NCI-H226 (cell line): ENCODE measurements around the gene MIA.
"Not testable (repeated sequence)": the region's sequence is repeated elsewhere in the genome, so short reads cannot be mapped to it uniquely, and the experiment has no call there.

ENCODE experiments used
- DNase-seq: peaks from one replicate; pipeline ENCODE4 v3.0.0-alpha.2; 2015

The MIA gene

DNA sequence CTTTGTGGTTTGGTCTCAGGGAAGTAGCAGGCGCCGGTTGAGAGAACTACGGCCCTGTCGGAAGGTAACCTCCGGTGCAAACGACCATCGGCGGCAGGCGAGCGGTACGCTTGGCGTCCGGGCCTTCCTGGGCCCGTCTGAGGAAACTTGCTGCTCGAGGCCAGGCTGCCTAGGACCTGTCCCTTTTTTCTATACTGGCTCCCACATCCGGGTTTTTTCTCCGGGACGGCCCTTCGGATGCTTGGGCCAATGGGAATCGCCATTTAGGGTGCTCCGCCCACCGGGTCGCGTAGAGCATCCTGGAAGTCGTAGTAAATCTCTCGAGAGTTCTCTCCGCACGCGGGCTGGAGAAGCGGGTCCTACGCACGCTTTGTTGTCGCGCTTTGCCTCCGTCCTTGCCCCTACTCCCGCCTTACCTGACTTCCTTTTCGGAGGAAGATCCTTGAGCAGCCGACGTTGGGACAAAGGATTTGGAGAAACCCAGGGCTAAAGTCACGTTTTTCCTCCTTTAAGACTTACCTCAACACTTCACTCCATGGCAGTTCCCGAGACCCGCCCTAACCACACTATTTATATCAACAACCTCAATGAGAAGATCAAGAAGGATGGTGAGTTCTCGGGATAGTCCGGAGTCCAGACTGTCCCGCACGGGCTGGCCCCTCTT lies 24.3 kb upstream of the MIA start, which contains the start of gene SNRPA:
Gene SNRPA, plus strand, starts transcription at position 330 of the 664 bp plus-strand sequence. Its CDS starts 206 bp downstream, at position 536.
- DNase-seq = peak; percentile 93

DNA sequence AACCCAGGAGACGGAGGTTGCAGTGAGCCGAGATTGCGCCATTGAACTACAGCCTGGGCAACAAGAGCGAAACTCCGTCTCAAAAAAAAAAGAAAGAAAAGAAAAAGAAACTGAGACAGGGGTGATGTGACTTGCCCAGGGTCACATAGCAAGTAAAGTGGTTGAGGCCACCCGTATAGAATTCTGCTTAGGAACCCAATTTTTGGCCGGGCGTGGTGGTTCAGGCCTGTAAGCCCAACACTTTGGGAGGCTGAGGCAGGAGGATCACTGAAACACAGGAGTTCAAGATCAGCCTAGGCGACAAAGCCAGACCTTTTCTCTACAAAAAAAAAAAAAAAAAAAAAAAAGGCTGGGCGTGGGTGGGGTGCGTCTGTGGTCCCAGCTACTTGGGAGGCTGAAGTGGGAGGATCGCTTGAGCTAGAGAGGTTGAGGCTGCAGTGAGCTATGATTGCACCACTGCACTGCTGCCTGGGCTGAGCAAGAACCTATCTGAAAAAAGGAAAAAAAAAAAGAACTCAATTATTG lies 23.0 kb upstream of the MIA start:
- DNase-seq = no peak

DNA sequence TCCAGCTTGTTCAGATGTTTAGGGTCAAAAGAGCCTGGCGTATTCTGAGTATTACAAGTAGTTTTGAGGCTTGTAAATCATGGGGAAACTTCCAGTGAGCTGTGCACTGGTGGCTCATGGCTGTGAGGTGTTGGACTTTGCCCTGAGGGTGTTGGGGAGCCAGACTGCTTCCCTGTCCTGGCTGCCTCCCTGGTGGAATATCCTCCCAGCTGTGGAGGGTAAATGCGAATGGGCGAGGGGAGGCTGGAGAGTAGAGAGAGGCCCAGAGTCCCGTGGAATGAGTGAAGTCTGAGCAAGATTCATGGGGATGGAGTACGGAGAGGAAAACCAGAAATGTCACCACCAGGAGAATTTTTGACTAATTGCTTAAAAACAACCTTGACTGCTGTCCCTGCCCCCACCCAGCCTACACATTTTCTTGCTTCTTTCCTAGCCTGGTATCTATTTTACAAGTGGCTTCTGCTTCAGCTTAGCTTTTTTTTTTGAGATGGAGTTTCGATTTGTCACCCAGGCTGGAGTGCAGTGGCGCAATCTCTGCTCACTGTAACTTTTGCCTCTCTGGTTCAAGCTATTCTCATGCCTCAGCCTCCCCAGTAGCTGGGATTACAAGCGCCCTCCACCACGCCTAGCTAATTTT lies 20.6 kb upstream of the MIA start:
- no peak for DNase-seq

DNA sequence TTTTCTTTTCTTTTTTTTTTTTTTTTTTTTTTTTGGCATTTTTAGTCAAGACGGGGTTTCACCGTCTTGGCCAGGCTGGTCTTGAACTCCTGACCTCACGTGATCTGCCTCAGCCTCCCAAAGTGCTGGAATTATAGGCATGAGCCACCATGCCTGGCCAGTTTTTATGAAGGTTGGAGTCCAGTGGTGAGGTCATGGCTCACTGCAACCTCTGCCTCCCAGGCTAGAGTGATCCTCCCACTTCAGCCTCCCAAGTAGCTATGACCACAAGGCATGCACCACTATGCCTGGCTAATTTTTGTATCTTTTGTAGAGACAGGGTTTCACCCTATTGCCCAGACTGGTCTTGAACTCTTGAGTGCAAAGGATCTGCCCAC lies 20.1 kb upstream of the MIA start:
- DNase-seq = no peak

DNA sequence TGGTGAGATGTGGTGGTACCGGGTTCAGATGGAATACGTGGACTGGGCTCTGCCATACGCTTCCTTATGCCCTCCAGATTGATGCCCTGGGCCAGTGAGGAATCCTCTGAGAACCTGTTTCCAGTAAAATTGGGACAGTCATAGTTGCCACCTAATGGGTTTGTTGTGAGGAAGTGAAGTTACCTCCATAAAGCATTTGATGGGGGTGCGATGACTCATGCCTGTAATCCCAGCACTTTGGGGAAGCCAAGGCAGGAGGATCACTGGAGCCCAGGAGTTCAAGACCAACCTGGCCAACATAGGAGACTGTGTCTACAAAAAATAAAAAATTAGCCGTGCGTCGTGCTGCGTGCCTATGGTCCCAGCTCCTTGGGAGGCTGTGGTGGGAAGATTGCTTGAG lies 19.5 kb upstream of the MIA start:
- DNase-seq = no peak

DNA sequence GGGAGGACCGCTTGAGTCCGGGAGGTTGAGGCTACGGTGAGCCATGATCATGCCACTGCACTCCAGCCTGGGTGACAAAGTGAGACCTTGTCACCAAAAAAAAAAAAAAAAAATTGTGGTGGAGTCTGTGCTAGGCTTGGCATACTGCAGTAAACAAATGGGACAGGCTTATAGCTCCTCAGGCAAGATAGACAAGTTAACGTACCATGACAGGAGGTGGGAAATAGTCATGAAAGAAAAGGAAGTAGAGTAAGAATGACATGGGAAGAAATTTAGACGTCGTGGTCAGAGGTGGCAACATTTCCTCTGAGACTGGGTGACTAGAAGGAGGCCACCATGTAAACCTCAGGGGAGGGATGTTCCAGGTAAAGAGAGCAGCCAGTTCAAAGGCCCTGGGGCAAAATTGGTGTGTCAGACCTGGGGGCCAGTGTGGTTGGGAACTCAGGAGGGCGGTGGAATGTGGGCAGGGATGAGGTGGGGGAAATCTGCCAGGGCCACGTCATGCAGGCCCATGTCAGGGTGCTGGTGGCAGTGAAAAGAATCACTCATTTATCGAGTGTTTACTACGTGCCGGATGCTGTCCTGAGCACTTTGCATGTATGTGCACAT lies 18.7 kb upstream of the MIA start:
- no peak for DNase-seq

DNA sequence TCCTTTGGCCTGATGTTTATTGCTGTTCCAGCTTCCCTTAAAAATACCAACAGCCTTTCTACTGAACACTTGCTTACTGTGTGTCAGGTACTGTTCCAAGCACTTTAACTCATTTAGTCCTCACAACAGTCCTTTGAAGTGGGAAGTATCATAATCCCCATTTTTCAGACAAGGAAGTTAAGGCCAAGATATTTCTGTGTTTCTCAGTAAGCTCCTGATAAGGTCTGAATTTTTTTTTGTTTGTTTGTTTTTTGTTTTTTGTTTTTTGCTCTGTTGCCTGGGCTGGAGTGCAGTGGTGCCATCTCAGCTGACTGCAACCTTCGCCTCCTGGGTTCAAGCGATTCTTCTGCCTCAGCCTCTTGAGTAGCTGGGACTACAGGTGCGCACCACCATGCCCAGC lies 16.8 kb upstream of the MIA start:
- no peak for DNase-seq

DNA sequence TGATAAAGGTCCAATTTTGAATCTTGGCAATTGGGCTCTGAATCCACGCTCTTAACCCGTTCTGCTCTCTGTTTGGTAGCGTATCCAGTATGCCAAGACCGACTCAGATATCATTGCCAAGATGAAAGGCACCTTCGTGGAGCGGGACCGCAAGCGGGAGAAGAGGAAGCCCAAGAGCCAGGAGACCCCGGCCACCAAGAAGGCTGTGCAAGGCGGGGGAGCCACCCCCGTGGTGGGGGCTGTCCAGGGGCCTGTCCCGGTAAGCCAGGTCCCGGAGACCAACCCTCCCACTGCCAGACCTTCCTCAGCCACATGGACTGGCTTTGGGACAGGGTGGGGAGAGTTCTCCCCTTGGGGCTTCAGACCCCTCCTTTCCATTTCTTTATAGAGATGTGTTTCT lies 16.0 kb upstream of the MIA start:
- no peak for DNase-seq

DNA sequence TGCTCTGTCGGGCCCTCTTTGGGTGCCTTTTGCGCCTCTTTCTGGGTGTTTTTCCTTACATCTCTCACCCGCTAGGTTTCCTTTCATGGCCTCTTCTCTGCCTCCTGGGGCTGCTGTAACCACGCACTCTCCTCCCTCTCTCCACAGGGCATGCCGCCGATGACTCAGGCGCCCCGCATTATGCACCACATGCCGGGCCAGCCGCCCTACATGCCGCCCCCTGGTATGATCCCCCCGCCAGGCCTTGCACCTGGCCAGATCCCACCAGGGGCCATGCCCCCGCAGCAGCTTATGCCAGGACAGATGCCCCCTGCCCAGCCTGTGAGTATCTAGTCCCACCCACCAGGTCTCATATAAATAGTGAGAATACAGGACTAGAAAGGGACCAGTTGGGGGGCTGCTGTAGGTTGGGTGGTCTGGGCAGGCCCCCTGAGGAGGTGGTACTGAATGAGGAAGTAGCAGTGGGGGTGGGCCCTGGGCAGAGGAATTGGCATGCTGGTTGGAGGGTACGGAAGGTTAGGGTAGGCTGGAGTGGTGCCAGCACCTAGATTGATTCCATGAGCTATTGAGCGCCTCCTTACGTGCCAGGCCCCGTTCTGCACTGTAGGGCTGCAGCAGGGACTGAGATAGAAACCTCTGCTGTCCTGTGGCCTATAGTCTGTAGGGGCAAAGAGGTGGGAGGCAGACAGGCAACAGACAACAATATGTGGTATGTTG lies 12.4 kb upstream of the MIA start:
- DNase-seq = no peak

DNA sequence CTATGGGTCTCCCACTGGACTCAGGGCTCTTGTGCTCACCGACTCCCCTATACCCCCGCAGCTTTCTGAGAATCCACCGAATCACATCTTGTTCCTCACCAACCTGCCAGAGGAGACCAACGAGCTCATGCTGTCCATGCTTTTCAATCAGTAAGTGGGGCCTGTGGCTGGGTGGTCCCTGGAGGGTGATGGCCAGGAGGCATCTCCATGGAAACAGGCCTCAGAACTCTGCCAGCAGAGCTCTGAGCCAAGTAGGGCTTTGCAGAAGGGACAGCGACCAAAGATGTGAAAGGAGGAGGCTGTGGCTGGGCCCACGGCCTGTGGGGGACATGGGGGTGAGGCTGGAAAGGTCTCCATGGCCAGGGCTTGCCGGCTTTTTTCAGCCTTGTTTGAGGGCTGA lies 11.8 kb upstream of the MIA start:
- DNase-seq = no peak

DNA sequence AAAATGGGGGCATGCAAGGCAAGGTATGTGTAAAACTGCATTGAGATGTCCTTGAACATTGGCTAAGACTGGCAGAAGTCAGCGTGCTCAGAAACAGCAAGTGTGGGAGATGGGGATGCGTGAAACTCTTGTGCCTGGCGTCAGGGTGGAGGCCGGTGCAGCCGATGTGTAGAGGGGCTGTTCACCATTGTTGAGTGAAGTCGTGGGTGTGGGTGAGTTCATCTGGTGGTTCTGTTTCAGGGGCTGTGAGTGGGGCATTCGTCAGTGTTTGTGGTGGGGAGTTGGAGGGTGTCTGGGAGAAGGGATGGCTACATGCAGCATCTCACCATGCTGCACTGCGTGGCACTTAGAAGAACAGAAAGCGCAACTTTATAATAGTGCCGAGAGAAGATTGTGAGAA lies 11.4 kb upstream of the MIA start:
- no peak for DNase-seq

DNA sequence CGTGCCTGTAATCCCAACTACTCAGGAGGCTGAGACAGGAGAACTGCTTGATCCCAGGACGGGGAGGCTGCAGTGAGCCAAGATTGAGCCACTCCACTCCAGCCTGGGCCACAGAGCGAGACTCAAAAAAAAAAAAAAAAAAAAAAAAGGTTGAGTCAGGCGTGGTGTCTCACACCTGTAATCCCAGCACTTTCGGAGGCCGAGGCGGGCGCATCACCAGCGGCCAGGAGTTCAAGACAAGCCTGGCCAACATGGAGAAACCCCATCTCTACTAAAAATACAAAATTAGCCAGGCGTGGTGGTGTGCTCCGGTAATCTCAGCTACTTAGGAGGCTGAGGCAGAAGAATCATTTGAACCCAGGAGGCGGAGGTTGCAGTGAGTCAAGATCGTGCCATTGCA lies 8.9 kb upstream of the MIA start:
- not testable (repeated sequence) for DNase-seq

DNA sequence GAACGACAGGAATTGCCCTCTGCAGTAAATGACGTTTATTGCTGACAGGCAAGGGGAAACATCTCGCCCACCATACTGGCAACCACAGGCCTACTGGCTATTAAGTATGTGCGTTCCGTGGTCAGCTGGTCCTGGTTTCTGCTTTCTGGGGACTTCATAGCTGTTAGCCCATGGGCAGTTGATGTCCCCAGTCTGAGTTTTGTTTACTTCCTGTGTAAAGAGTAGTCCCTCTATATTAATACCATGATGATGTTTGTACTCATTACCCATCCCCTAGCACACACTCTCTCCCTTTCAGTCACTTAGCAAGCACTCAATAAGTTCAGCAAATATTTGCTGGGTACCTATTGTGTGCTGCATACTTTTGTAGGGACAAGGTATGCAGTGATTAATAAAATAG lies 6.5 kb upstream of the MIA start:
- no peak for DNase-seq

DNA sequence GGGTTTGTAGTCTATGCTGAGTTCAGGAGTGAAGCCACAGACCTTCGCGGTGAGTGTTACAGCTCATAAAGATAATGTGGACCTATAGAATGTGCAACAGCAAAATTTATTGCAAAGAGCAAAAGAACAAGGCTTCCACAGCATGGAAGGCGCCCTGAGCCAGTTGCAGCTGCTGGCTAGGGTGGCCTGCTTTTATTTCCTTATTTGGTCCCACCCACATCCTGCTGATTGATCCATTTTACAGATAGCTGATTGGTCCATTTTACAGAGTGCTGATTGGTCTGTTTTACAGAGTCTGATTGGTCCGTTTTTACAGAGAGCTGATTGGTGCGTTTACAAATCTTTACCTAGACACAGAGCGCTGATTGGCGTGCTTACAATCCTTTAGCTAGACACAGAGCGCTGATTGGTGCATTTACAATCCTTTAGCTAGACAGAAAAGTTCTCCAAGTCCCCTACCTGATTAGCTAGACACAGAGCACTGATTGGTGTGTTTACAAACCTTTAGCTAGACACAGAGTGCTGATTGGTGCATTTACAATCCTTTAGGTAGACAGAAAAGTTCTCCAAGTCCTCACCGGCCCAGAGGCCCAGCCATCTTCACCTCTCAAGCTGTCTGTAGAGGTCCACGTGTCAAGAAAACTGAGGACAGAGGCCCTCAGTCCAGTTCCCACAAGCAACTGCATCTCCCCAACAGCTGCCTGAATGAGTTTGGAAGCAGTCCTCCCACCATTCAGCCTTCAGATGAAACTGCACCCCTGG lies 4.0 kb upstream of the MIA start:
- DNase-seq = not testable (repeated sequence)

DNA sequence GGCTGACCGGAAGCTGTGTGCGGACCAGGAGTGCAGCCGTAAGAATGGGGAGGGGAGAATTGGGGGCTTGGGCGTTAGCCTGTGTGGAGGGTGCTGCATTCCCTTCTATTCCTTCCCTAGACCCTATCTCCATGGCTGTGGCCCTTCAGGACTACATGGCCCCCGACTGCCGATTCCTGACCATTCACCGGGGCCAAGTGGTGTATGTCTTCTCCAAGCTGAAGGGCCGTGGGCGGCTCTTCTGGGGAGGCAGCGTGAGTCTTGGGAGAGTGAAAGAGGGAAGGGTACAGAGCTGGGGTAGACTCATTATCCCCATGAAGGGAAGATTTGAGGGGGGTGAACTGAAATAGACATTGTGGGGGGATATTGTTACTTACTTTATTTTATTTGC lies 306 bp downstream of the MIA start:
- no peak for DNase-seq

DNA sequence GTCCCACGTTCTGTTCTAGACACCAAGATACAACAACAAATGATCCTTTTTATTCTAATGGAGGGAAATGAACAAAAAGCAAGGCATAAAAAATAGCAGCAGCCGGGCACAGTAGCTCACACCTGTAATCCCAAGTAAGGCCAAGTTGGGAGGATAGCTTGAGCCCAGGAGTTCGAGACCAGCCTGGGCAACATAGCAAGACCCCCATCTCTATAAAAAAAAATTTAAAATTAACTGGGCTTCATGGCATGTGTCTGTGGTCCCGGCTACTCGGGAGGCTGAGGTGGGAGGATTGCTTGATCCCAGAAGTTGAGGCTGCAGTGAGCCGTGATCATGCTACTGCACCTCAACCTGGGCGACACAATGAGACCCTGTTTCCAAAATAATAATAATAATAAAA lies 1.0 kb downstream of the MIA start:
- no peak for DNase-seq

DNA sequence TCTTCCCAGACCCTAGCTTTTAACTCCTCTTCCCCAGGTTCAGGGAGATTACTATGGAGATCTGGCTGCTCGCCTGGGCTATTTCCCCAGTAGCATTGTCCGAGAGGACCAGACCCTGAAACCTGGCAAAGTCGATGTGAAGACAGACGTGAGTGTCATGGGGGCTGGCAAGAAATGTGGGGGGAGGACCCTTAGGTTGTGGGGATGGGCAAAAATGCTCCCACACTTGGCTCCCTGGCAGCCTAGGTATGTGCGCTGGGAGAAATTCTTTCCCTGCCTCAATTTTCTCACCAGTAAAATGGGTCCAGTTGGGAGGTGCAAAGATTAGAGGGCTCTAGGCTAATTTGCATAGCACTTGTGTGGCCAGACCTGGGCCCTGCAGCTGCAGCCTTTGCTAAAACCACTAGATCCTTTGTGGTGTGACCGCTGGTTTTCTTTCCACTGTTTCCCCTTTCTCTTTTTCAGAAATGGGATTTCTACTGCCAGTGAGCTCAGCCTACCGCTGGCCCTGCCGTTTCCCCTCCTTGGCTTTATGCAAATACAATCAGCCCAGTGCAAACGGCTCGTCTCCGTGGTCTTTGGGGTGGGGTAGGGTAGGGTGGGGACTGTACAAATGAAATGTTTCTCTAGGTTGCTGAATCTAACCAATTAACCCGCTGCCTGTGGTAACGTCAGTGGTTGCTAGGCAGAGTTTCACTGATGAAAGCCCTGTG lies 1.8 kb downstream of the MIA start:
- peak; percentile 63 for DNase-seq

DNA sequence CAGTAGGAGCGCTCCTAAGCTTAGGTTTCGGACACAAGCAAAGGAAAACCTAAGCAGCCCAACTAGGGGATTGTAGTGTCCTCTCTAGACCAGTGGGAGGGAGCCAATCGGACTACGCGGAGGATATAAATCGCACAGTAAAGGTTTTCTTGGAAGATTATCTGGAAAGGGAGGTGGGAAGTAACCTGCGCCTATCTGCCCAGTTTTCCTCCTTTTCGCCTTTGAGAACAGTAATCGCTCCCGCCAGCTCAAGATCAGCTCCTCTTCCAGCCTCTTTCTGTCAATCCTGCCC lies 2.3 kb downstream of the MIA start:
- no peak for DNase-seq

DNA sequence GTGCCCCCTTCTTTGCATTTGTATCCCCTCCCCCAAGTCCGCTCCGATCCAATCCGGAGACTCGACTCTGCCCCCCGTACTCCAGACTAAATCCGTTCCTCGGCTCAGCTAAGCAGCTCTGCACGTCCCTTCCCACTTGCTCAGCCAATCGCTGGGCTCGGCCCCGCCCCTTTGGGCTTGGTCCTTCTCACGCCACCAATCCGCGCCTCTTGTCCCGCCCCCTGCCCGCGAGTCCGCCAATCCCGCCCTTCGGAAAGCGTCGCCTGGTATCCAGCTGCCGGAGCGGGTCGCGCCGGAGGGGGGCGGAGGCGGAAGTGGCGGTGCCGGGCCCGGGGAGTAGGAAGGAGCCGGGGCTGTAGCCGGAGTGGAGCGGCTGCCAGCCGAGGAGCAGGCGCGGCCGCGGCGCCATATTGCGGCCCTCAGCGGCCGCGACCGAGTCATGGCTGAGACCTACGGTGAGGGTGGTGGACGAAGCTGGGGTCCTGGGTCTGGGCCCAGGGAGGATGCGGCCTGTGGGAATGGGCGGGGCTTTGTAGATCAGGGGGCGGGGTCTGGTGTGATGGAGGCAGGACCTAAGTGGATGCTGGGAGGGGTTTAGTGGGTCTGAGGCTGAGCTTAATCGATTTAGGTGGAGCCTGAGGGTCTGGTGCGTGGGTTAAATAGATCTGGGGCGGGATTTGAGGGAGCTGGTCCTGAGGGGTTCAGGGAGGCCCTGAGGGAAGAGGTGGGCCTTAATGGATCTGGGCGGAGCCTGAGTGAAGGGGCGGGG lies 2.8 kb downstream of the MIA start, which contains the start of gene RAB4B:
Gene RAB4B, plus strand, starts transcription at position 311 of the 769 bp plus-strand sequence. Its CDS starts 129 bp downstream, at position 440.
- DNase-seq = peak; percentile 99

DNA sequence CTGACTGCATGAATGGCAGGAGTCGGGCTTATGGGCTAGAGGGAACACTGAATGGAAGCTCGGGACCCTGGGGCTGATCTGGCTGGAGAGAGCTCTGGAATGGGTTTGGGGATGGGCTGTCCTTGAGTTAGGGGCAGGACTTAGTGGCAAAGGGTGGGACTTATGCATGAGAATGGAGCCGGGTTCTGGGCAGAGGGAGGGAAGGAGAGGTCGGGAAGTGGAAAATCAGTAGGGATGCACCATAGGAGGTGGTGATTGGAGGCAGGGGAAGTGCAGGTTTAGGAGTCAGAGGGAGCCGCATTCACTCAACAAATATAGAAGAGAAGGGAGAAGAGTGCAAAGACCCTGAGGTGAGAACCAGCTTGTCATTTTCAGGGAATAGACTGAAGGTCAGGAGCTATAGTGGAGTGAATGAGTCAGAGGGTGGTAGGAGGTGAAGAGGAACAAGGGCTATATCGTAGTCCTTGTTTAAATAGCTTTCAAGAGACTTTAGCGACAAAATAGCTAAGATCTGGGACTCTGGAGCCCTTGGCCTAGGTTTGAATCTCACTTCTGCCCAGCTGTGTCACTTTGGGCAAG lies 3.5 kb downstream of the MIA start:
- DNase-seq = no peak

DNA sequence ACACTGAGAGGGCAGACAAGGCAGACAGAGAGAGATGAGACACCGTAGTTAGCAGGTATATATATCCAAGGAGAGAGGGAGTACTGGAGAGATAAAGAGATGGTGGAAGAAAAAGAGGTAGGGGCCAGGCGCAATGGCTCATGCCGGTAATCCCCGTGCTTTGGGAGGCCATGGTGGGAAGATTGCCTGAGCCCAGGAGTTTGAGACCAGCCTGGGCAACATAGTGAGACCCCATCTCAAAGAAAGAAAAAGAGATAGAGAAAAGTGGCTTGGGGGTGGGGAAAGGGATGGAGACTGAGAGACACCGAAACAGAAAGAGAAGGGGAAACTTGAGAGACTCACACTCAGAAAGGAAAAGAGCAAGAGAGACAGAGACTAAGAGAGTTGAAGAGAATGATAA lies 5.3 kb downstream of the MIA start:
- no peak for DNase-seq
